HG03095 (cell line): ENCODE measurements around the gene ARID4B.

ENCODE experiments used
- ATAC-seq: cut with Tn5 transposase; IDR thresholded peaks from one replicate; pipeline ENCODE4 v1.9.1; 2021; ENCODE audit warnings: moderate library complexity; ENCODE audit not compliant: unreplicated experiment

ARID4B gene

GRCh38 chr1:235133086-235133485, 194.9 kb downstream of the ARID4B start:
- no peak for ATAC-seq

- ATAC-seq = no peak
Observed at GRCh38 chr1:235131961-235132360, 196.0 kb downstream of the ARID4B start.

- no peak for ATAC-seq
Observed at GRCh38 chr1:235130766-235131270, 197.2 kb downstream of the ARID4B start.

- no peak for ATAC-seq
Observed at GRCh38 chr1:235129774-235130570, 198.0 kb downstream of the ARID4B start.

GRCh38 chr1:235128456-235129328, 199.3 kb downstream of the ARID4B start, which contains the start of gene TOMM20:
Gene TOMM20 (minus strand): TSS chr1:235128837. CDS start chr1:235128715, 122 bp downstream.
- peak; percentile 96 for ATAC-seq

GRCh38 chr1:235127732-235128455, 200.1 kb downstream of the ARID4B start:
- no peak for ATAC-seq

GRCh38 chr1:235127203-235127602, 200.8 kb downstream of the ARID4B start:
- ATAC-seq = no peak

- ATAC-seq = no peak
Observed at GRCh38 chr1:235124665-235125064, 203.3 kb downstream of the ARID4B start.

- ATAC-seq = no peak
Observed at GRCh38 chr1:235124111-235124510, 203.9 kb downstream of the ARID4B start.

- no peak for ATAC-seq
Observed at GRCh38 chr1:235122348-235122747, 205.6 kb downstream of the ARID4B start.
